ENCODE measurements around the gene POMT1.

Gene POMT1

GRCh38 chr9:131476777-131477345 lies 25.9 kb upstream of the POMT1 start:
- DNase-seq (ENCODE audit: low read depth) = no peak

DNA sequence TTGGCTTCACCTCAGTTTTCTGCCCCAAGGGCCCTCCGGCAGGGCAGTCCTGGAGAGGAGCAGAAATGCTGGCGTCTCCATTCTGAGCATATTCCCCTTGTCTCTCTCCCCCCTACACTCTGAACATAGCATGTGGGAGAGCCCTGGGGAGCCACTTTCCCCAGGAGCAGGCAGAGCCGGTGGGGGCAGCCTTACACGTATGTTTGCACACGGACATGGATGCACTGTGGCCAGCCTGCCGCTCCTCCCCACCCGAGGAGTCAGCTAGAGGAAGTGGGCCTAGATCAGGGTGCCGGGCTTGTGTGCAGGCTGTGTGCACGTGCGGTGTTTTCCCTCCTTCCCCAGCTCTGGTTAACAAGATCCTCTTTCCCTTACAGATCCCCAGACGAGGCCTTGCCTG lies 25.4 kb upstream of the POMT1 start:
- no peak for DNase-seq (ENCODE audit: low read depth)

DNA sequence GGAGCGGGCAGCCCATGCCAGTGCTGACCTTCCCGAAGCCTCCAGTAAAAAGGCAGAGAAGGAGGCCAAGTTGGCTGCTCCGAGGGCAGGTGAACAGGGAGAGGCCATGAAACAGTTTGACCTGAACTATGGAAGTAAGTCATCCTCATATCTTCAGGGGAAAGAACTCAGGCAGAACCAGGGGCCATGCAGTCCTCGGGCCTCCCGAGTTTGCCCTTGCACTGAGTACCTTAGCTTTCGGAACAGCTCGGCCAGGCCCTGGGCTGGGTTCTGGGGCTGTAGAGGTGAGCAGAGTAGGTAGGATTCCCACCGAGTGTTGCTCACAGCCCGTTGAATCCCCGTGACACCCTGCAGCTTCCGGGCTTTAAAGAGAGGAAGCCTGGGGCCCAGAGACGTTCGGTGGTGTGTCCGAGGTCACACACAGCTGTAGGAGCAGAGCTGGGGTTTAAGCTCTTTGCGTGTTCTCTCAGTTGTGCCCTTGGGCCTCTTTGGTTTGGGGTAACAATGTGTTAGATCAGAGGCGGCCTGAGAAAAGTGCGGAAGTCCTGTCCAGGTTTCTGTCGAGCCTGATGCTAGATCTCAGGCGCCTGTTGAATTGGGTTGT lies 24.8 kb upstream of the POMT1 start:
- DNase-seq (ENCODE audit: low read depth) = no peak

DNA sequence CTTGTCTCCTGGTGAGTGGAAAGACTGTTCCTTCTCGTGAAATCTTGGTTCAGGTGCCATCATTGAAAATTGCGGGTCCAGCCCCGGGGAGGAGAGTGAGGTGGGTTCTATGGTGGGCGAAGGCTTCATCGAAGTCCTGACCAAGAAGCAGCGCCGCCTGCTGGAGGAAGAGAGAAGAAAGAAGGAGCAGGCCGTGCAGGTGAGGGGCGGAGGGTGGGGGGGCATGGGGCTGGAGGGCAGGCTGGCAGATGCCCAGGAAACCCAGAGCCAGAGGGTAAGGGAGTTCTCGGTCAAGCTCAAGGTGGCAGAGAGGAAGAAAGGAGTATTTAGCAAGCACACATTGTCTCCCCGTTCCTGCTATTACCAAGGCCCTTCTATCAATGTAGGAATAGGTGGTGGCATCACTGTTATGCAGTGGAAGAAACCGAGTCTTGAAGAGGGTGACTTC lies 24.3 kb upstream of the POMT1 start:
- DNase-seq (ENCODE audit: low read depth) = peak; percentile 41

DNA sequence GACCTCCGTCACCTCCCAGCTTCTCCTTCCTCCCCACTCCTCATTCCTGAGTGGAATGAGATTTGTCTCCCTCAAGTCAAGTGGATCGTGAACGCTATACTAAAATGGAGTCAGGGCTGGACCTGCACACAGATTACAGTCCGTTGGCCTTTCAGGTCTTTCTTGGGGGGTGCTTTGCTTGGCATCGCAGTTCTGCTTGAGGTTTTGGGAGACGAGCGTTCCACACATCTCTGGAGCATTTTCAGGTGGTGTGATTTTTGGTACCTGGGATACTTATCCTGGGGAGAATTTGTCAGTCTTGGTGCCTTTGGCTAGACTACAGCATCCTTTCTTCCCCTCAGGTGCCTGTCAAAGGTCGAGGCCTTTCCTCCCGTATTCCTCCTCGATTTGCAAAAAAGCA lies 23.8 kb upstream of the POMT1 start:
- DNase-seq (ENCODE audit: low read depth) = no peak

DNA sequence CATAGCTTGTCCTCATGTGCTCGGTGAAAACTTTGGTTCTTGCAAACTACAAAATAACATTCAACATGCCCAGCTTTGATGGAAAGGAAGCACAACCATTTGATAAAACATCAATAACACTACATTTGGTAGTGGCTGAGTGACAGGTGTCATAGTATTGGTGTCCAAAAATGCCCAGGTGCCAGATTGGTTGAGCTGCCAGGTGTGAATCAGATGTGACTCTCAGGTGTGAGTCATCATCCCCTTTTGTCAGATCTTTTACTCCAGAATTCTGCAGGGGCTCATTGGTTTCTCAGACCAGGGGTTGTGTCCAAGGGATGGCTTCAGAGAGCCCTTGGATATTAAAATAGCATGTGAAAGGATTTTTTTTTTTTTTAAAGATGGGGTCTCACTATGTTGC lies 22.5 kb upstream of the POMT1 start:
- DNase-seq (ENCODE audit: low read depth) = no peak

DNA sequence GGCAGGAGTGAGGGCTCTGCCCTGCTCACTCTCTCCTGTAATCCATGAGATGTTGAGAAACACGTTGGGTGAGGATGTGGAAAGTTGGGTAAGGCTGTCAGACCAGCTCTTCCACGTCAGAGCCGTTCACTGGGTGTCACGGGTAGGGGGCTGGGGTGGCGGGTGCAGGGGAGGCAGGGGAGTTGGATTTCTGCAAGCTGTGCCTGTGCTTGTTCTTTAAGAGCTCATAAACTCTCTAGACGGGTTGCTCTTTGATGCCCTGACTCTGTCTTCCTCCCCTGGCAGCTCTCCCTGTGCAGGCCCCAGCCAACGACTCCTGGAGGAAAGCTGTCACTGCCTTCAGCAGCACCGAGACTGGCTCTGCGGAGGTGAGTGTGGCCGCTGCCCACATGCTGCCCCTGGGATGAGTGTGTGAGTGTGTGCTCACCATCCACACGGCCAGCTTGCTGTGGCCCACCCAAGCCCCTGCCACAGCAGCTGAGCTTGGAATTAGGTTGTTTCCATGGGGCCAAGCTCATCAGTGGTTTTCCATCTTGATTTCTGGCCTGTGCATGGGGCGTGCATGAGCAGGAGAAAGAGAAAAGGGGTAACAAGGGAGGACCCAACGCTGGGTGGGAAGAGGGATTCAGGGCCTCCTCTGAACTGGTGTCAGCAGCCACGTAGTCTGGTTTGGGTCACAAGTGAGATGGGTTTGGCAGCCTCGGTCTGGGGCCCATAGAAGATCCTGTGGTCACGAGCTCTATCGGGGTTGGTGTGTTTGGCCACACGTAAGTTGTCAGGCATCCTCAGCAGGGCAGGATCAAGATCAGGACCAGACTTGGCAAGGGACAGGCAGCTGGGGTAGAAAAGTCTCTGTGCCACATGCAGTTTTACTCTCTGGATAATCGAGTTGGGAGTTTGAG lies 21.0 kb upstream of the POMT1 start:
- DNase-seq (ENCODE audit: low read depth) = no peak

DNA sequence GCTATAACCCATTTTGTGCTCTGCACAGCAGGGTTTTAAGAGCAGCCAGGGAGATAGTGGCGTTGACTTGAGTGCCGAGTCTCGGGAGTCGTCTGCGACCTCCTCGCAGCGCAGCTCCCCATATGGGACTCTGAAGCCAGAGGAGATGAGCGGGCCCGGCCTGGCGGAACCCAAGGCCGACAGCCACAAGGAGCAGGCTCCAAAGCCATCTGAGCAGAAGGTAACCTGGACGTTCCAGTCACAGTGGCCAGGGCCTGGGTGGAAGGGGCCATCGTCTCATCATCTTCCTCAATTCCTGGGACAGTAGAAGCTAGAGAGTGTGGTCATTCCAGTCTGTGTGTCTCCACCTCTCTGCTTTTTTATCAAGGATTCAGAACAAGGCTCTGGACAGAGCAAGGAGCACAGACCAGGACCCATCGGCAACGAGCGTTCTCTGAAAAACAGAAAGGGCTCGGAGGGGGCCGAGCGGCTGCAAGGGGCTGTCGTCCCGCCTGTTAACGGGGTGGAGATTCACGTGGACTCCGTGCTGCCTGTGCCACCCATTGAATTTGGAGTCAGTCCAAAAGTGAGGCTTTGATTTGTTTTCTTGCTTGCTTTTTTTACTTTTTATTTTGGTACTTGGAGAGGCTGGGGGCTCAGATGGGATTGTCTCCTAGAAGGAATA lies 20.2 kb upstream of the POMT1 start:
- no peak for DNase-seq (ENCODE audit: low read depth)

DNA sequence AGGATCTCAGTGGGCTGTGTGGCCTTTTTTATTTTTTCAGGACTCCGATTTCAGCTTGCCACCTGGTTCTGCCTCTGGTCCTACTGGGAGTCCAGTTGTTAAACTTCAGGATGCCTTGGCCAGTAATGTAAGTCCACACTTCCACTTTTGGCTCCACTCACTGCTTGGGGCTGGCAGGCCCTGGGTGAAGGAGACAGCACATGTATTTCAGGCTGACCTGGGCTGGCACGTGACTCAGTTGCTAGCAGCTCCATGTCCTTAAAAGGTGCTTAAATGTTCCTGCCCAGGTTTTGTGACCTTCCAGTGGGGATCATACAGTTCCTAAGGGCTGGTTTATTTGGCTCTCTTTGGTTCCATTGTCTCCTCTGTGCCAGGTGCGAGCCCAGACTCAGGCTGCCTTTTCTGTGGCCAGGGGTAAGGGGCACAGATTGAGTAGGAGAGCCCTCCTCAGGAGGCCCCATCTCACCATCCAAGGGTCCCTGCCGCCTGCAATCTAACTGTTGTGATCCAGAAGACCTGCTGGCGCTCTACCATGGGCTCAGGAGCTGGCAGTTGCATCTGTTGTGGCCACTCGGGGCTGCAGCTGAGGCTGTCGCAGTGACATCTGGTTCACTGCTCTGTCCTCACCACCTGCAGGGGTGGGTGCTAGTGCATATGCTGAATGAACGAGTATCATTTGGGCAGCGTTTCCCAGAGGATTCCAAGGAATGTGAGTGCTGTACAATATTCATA lies 19.2 kb upstream of the POMT1 start:
- no peak for DNase-seq (ENCODE audit: low read depth)

DNA sequence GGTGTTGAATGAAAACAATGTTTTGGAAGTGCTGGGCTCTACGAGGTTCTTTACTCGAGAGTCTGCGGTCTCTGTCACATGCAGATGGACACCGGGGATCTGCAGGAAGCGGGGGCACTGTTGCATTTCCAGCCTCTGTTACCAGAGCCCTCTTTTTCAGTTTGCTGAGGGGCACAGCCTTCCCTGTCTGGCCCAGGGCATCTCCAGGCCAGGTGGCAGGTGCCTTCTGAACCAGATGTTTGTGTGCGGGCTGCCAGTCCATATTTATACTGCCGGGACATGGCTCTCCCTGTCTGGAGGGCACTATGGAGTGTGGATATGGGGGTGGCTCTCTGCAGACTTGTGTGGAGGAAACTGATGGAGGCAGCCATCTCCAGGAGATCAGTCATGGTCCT lies 18.7 kb upstream of the POMT1 start:
- no peak for DNase-seq (ENCODE audit: low read depth)

GRCh38 chr9:131484560-131485185 lies 18.0 kb upstream of the POMT1 start:
- DNase-seq (ENCODE audit: low read depth) = no peak

DNA sequence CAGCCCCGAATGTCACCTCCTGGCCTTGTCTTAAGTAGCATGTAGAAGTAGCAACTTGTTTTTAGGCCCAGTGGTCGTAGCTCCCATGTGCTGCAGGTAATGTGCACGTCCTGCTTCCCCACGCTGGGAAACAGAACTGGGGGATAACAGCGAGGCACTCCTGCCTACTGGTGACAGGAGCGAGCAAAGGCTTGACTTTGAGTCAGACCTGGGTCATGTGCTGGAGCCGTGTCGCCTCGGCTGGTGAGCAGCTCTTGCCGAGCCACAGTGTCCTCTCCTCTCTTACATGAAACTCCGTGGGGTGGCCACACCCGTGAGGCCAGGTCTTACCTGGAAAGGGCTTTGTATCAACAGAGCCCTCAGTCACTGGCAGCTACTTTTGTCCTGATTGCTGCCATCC lies 17.5 kb upstream of the POMT1 start:
- no peak for DNase-seq (ENCODE audit: low read depth)

GRCh38 chr9:131485728-131486422 lies 16.8 kb upstream of the POMT1 start:
- DNase-seq (ENCODE audit: low read depth) = no peak

DNA sequence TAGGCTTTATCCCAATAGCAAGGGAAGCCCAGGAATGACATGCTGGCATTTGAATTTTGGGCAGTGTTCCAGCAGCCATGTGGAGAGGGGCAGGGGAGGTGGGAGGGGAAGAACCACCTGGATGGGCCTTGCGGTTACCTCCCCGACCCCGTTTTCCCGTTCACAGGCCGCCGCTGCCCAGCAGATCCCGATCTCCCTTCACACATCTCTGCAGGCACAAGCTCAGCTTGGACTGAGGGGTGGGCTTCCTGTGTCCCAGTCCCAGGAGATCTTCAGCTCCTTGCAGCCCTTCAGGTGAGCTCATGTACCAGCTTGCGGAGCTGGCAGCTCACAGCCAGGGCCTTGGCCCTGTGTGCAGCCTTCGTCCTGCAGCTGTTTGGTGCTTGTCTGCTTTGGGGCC lies 15.7 kb upstream of the POMT1 start:
- DNase-seq (ENCODE audit: low read depth) = no peak

- DNase-seq (ENCODE audit: low read depth) = no peak
Measured at GRCh38 chr9:131487621-131488031, 15.1 kb upstream of the POMT1 start.

DNA sequence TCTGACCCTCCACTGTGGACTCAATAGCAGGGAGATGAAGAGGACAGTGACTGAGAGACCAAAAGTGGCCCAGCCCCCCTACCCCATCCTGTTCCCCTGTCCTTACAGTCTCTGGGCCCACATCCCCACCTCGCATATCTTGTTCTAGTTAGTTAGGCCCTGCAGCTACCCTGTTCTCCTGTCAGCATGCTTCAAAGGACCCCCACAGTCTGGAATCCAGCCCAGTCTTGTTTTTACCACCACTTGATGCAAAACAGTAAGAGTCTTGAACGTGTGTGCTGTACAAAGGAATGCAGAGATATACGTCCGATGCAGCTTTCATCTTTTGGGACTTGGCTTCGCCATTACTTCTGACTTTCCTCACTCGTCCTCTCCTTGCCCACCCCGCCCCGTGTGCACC lies 12.2 kb upstream of the POMT1 start:
- no peak for DNase-seq (ENCODE audit: low read depth)

DNA sequence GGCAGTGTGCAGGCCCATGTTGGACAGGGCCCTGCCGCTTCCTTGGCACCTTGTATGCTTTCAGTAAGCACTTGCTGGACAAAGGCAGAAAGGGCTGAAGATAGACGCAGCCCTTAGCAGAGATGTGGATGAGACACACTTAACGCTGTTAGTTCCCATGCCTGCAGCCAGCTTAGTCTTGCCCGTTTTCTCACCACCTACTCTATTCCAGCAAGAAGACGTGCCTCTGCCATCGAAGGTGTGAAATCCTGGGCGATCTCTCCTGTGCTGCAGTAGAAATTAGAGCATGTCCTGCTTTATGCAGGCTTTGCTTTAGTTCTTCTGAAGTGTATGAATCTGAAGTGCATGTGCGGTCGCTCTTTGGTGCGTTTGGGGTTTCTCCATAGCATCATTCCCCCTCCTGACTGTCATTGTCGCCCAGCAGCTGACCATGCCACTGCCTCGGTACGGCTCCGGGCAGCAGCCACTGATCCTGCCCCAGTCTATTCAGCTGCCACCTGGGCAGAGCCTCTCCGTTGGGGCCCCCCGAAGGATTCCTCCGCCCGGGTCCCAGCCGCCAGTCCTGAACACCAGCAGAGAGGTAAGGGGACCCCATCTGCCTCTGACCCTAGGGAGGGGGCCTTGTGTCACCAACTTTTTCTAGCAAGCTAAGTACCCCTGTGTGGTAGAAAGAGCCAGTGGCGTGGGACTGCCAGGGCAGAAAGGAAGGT lies 11.6 kb upstream of the POMT1 start:
- DNase-seq (ENCODE audit: low read depth) = no peak

GRCh38 chr9:131492070-131492469 lies 10.6 kb upstream of the POMT1 start:
- no peak for DNase-seq (ENCODE audit: low read depth)

GRCh38 chr9:131494296-131494870 lies 8.3 kb upstream of the POMT1 start:
- no peak for DNase-seq (ENCODE audit: low read depth)

DNA sequence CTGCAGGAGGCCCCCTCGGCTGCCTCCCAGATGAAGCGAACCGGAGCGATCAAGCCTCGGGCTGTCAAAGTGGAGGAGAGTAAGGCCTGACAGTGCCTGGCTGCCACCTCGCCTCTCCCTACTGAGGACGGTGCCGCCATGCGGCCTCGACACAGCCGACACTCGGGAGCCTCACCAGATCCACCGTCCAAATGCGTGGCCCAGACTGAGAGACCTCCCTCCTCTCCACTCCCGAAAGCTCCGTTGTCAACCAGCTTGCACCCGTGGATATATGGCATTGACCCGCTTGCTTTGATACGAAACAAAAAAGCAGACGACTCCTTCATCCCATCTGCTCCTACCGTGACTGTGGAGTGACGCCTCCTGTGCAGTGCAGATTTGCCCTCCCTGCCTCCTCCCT lies 6.9 kb upstream of the POMT1 start:
- DNase-seq (ENCODE audit: low read depth) = no peak
